NCI-H2171 (cell line): Measurements from ENCODE around the gene HOXA6.

Experiments used
- DNase-seq: peaks from one replicate; lab custom pipeline; 2025; lab: John Stamatoyannopoulos, UW

The HOXA6 gene

DNA sequence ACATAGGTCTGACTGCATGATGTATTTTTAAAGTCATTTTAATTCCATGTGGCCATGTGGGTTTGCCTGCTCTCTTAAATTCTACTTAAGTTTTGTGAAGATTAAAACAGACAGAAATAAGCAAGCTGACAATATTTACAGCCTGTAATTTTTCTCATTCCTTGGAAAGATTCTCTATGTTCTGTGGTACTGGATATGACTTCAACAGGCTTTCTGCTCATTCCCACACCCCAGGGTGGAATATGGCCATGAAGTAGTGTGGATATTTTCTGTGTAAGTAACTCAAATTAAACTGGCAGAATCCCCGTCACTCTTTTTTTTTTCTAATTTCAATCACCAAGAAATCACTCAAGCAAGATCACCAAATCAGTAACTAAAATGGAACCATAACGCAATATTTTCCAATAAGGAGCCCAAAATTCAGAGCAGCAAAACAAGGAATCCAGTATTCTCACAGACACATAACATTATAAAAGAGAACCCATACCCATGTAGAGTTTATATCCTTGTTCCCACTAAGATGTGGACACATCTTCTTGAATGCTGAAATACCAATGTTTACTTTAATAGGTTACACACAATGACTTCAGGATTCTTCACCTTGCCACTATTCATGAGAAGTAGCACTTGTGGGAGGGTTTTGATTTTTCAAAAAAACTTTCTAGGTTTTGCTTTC lies 9.8 kb downstream of the HOXA6 start:
- DNase-seq = no peak

DNA sequence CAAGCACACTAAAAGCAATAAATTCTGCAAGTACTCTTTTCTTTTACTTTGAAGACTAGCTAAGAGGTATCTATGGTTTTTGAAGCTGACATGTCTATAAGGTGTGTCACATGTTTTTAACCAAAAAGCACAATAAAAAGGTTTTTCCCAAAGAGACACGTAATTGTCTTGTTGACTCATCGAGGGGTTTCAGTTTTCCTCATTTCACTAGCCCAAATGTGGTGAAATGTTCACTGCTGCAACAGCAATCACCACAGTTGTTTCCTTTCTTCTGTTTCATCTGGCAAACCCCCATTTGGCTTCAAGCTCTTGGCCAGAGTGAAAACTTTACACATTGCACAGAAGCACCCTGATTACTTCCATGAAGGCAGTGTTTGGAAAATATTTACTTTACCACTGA lies 13.2 kb downstream of the HOXA6 start:
- no peak for DNase-seq

DNA sequence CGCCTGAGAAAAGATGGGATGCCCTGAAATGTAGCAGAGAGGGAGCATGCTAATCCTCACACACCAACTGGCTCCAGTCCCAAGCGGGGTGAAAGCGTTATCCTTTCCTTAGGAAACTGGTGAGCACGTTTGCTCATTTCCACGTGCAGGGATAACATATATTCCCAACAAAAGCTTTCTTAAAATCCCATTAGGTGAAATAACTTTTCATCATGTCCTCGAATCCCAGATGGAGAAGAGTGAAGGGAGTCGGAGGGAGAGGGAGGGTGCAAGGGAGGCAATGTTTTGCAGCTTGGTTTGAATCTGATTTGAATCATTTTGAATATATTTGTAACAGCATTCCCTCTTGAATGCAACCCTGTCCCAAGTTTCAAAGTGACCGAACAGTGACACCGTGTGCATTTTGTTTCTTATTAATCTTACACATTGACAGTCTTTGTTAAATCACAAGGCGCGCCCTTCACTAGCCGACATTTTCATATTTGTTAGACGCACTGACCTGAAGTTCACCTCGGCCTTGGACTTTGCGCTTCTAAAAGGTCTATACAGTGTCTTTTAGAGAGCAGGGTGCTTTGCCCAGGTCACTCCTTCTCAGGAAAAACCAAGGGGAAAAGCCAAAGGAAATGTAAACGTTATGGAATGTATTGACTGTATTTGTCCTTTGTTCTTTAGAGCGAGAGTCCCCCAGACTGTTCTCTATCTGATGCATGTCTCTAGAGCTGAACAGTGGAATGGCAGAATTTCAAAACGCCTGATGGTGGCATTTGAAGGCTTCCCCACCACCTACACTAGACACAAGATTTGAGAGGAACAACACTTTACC lies 14.0 kb downstream of the HOXA6 start:
- no peak for DNase-seq

DNA sequence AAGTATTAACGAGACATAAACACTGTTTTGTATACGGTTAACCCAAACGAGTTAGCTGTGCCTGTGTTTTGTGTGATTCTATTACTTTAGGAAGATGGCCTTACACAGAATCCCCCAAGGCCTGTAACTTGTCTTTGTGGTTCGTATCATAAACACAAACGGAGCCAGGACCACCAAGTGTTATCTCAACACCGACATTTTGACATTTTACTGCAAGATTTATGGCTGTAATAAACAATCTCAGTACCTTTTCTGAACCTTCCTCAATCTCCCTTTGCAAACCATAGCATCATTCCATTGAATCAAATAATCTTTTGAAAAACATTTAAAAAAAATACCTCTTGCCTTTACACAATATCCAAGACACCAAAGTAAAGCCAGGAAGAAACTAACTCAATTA lies 14.6 kb downstream of the HOXA6 start:
- no peak for DNase-seq

DNA sequence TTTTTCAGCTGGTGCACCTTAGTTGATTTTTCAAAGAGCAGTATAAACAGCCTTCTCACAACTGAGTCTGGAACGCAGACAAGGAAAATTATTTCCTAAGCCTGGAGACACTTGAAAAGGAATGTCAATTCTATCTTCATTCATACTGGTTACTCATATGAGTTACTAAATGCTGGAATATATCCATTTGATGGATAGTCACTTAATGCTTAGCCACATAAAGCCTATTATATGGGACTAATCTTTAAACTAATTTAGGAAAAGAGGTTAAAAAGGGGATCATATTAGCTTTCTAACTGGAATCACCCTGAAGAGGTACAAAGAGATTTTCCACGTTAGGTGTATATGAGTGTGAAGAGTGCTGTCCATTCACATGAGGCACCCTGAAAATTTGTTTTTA lies 15.4 kb downstream of the HOXA6 start:
- DNase-seq = no peak

DNA sequence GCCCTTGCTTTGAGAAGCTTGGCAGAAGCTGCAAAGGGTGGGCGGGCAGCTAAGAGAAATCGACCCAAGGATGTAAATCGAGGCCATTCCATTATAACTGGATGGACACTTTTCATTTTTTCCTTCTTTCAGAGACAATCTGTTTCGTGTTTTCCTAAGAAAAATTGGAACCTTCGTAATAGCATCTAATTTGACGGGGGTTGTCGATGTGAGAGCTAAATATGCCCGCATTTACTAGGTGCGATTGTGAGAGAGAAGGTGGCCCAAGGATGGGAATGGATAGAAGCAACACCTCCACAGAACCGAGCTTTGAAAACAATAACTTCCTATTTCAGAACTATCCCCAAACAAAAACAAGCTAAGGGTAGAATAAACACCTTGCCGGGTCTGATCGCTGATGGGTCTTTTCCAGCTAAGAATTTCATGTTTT lies 16.2 kb downstream of the HOXA6 start:
- no peak for DNase-seq

DNA sequence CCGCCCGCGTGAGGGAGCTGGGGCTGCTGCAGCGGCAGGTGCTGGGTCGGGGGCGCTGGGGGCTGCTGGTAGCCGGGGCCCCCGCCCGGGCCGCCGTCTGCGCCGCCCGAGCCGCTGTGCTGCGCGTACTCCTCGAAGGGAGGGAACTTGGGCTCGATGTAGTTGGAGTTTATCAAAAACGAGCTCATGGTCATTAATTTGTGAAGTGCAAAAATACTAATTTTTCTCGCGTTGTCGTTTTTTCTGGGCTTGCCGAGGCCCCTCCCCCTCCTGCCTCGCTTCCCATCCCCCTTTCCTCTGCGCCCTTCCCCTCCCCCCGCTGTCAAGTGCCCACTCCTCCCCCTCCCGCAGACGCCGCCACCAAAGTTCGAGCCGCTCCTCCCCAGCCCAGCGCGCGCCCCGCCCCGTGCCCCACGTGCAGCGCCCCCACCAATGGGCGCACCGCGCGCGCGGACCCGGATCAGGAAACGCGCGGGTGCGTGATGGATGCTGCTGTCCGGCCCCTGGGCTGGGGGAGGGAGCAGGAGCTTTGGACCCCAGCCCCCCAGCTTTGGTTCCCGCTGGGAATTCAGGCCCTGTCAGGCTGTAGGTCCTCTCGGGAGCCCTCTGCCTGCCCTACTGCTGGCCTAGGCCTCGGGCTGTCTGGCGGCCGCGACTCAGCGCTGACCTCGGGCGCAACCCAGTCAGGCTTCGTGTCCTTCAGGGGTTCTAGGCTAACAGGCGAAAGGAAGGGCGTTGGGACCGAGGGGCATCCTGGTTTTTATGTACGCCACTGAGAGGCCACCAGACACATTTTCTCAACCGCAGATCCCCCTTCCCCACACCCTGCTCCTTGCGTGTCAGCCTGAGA lies 16.8 kb downstream of the HOXA6 start, which contains the start of gene HOXA4:
Gene HOXA4 (minus strand): TSS at position 218 of the 850 bp plus-strand sequence. CDS start 24 bp downstream, at position 194.
- DNase-seq = peak; percentile 94

DNA sequence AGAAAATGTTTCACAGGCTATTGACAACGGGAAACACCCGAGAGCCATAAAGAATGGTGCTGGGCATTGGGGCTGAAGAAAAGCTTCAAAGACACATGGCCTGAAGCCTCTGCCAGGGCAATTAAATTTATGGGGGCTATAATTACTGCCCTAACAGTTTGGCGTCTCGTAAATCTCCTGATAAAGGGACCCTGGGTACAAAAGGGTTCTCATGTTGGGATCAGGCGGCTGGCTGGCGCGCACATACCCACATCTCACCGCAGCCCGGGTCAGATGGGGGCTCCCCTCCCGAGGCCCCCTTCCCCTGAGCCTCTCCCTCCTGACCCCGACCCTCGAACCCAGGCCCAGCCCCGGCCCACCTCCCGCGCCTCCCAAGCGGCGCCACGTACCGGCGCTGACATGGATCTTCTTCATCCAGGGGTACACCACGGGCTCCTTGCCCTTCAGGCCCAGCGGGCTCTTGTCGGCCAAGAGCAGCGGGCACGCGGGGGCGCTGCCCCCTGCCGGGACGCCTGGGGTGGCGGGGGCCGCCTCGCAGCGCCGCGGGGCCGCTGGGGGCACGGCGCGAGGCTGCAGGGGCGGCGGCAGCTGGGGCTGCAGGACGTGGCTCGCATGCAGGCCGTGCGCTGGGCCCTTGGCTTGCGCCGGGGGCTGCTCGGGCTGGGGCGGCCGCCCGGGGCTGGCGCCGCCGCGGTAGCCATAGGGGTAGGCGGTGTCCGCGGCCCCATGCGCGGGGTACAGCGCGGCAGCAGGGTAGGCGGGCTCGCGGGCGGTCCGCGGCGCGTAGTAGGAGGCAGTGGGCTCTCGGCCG lies 17.6 kb downstream of the HOXA6 start:
- DNase-seq = peak; percentile 29

DNA sequence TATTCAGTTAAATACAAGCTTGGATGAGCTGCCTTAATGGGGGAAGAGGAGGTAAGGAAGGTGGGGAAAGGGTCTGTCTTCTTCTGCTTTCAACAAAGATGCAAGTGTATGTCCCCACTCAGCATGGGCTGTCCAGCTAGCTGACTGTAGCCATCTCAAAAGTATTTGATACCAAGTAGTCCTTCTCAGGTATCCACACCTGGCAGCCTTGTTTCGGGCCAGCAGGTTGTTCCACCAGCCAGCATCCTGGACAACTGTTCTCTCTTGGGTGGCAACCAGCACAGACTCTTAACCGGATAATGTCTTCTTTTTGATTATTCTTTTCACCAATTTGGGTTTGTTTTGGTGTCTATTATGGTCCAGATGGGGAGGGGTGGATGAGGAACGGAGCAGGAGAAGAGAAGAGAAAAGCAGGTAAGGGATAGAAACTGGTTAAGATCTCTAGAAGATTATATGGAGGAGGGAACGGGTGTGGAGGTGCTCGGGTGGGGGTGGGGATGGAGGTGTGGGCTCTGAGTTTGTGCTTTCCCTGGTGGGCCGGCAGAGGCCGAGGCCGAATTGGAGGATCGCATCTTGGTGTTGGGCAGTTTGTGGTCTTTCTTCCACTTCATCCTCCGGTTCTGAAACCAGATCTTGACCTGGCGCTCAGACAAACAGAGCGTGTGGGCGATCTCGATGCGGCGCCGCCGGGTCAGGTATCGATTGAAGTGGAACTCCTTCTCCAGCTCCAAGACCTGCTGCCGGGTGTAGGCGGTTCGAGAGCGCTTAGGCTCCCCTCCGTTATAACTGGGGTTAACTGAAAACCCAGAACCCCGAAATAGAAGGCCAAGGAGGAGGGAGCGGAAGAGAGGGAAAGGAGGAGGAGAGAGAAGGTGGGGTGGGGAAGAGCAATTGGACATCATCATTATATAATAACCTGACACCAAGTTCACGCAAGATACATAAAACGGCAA lies 18.5 kb downstream of the HOXA6 start:
- DNase-seq = no peak

DNA sequence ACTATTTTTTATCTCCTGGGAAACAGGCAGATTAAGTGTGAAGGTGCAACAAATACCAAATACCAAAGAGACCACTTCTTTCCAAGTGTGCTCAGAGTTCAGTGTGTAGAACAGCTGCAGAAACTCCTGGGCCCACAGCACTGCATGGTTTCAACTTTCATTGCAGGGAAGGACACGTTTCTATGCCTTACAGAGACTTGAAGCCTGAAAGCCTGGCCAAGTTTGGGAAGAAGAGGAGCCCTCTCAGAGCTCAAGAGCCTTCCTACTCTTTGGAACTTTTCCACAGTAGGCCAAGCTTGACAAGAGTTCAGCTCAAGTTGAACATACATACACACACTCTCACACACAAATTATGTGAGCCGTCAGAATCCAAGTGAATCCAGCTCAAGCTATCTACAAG lies 19.5 kb downstream of the HOXA6 start:
- DNase-seq = no peak

DNA sequence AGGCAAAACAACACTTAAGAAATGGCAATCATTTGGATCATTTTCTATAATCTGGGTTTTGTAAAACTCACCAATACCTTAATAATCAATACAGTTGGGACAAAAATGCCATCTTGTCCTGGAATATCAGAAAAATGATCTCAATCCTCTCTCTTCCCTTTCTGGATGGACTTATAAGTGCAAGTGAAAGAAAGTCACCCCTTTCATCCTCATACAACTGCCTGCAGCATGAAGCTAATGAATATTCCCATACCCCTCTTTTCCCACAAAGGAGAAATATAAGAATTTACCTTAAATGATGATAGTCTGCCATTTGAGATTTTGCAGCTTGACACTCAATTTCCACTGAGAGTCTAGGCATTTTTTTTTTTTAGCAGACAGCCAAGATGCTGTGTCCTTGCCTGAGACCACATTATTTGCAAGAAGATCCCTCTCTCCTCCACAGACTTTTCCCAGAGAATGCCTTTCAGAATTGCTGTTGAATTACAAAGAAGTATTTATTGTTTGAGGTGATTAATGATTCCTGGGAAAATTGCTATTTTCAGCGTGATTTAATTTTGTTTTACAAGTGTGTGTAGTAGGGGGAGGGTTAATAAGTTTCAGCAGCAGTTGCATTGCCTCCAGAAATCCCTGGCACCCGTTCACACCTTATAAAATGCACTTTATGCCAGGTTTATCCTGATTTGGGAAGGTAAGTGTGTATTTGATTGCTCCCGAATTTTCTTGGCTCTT lies 20.8 kb downstream of the HOXA6 start:
- no peak for DNase-seq

DNA sequence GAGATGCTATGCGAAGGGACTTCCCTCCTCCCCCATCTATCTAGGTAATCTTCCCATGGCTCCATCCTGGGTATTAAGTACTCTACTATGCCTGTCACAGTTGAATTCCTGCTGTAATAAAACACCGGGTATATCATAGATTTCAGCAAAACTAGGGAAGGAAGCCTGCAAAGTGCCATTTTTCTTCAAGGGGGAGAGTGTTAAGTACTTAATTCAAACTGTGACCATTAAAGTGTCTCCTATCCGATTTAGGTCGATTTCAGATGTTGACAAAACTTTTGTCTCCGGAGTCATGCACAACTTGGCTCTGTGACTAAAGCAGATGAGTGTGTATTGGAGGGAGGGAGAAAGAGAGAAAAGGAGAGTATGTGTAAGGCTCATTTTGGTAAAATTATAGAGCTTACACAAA lies 21.6 kb downstream of the HOXA6 start:
- no peak for DNase-seq

DNA sequence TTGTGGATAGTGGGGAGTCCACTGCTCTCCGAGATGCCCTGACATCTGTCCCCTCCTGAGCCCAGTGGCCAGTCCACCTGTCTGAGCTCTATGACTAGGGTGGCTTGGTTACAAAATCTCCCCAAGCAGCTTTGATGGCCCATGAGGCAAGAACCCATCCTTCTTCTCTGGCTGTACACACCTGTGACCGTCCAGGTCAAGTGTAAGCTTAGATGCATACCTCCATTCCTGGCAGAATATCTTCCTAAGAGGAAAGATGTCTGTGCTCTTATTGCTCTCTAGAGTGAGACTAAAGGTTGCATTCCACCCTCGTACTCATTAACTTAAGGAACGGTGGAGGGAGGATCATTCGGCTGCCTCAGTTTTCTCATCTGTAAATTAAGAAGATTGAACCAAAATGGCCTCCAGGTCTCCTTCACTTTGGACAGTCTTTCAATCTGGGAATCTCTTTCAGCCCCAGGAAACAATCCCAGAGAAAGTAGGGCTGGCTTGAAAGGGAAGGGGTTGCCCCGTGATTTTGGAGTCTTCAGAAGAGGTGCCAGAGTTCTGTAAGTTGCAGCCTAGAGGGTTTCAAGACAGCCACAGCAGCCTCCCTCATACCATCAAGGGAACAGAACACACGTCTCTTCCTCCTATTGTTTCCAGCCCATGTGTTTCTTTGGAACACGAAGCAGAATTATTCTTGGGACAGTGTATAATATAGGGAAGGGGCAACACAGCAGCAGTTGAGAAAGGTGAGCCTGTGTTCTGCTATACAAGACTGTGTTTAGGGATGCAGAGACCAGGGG lies 22.5 kb downstream of the HOXA6 start:
- no peak for DNase-seq

DNA sequence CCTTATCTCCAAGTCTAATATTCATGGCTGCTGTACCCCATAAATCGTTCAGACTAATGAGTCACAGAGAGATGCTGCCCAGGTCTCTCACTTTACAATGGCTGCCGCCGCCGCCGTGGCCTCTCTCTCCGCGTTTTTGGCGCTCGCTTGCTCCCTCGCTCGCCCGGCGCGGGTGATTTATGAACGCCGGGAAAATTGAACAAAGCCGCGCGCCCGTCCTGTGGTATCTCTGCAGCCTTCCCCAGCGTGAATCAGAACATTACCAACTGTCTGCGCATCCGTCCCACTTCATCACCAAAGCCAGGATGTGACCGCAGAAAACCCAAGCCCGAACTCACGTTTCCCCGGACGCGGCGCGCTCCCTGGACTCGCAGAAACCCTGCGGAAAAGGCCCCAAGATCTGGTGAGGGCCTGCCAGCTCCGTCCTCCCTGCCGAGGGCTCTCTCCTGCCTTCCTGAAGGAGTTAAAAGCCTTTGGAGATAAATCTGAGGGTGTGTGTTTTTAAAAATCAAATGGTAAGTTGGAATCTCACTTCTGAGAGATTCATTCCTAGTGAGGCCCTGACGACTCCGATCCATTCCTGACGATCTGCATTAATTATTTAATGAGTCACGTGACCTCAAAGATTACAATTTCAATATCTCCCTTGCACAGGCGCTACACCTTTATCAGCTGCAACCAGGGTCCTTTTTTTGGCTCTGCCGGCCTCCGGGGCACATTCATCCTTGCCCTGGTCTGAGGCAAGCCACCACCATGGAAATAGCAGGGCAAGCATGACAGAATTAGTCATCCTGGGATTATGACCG lies 23.3 kb downstream of the HOXA6 start:
- no peak for DNase-seq

DNA sequence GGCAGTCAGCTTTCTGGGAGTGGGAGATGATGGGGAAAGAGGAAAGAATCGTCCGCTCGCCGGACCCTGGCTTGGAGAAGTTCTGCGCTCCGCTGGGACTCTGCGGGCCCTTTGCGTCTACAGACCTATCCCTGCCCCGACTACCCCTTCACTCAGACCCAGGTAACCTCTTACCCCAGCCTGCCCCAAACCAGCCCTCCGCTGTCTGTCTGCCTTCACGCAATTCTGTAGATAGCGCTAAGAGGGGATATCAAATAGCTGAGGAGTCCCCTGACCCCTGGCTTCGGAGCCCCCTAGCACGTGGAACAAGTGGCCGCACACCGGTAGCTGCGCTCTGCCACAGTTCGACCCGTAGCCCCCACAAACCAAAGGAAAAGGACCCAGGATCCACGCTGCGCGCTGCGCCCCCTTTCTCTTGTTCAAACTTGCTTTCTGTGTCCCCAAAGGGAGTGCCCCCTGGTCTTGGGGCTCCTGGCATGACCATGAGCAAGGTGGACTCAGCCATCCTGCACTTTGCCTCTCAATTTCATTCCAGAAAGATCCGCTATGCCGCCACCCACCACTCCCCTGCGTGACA lies 24.0 kb downstream of the HOXA6 start:
- DNase-seq = no peak

DNA sequence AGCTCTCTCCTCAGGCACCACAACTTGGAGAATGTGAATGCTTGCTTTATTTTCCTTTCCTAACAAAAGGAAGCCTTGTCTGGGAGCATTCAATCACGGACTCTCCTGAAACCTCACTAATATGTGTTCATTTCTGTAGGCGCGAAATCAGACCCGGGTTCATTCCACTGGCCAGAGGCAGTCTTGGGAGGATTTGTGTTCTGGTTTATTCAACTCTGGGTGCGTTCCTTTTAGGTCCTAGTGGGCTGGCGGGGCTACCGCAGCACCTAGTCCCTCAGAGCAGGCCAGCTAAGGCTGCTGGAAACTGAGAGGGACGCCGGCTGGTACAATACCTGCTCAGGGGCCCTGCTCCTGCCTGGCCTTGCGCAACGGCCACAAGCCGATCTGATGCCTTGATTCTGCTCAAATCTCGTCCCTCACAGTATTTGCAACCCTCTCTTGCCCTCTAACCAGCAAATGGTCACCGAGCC lies 24.5 kb downstream of the HOXA6 start:
- DNase-seq = no peak

DNA sequence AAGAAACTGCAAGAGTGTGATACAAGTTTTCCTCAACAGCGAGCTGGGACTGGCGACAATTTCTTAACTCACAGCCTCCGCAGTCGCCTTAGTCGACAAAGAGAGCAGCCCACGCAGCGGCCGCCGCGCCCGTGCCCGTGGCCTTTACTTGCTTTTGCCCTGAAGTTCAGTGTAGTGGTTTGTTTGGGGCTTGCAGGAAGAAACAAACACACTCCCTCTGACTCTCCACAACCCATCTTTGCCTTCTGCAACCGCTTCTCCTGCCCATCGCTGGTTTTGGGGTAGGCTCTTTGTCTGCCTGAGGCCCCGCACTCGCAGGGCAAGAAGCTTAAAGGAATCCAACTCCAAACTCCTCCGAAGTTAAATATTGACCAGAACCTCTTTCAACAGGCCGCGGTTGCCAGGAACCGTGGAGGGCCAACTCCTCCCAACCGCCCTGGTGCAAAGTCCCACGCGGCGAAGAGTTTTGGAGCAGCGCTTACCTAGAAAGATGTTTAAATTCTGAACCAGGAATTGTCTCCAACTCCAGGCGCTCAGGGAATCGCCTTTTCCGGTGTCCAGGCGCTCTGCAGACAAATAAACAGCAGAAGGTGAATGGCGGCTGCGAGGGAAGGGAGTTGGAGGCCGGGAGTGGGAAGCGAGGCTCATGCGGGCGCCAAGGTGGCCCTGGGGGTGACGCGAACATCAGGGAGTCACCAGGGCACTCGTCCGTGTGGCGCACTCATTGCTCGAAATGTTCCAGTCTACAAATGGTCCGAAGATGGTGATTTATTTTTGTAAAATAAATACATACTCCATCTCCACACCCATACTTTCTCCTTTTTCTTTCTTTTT lies 25.3 kb downstream of the HOXA6 start:
- DNase-seq = no peak
